Caco-2 (cell line): ENCODE results near the gene P3R3URF. TPM values are rescaled to one million over a fixed set of nuclear protein-coding genes. Genes with fewer than 3 reads are reported as not detected.
A peak's percentile ranks its signal among the peaks of the same experiment; 100 is the strongest.

Source experiments
- BruUV-seq: library from RNA; stranded (reverse); fragments of 400-500 nt; replicated peaks from 2 replicates; lab custom pipeline; 2021; lab: Mats Ljungman, UMichigan
- CTCF ChIA-PET: fragments of 300-600 bp; sonication (Branson Sonifier 250); formaldehyde crosslinking; loops from one replicate; lab custom pipeline; 2022; ENCODE audit warnings: antibody characterized with exemption; lab: Charles Lee
- POLR2A ChIA-PET: fragments of 300-600 bp; sonication (Branson Sonifier 250); formaldehyde crosslinking; loops from one replicate; lab custom pipeline; 2022; ENCODE audit warnings: antibody characterized with exemption; lab: Charles Lee
- DNase-seq, 2 experiments: peaks; one replicate each; pipeline versions ENCODE4 v3.0.0 to v3.0.0-alpha.2; 2020 to 2022
- H3K27me3 ChIP-seq: replicated peaks from 2 replicates; pipeline ENCODE4 v1.6.0; 2011; ENCODE audit warnings: low read length; ENCODE audit not compliant: control insufficient read depth, insufficient read depth
- H3K36me3 ChIP-seq: 2 replicates; pipeline ENCODE4 v1.5.1; 2011; ENCODE audit warnings: low read length; ENCODE audit not compliant: control insufficient read depth, insufficient read depth
- H3K4me1 ChIP-seq: fragments of 250-450 bp; sonication (Bioruptor Pico); 2 replicates; pipeline ENCODE4 v1.5.1; 2020; ENCODE audit warnings: mild to moderate bottlenecking
- H3K4me3 ChIP-seq: 2 replicates; pipeline ENCODE4 v1.5.1; 2011; ENCODE audit warnings: low read depth, mild to moderate bottlenecking, control low read depth, low read length
- H3K9me3 ChIP-seq: fragments of 250-450 bp; sonication (Bioruptor Pico); 2 replicates; pipeline ENCODE4 v1.5.1; 2020; ENCODE audit warnings: mild to moderate bottlenecking, moderate library complexity
- H3K27ac Mint-ChIP-seq: one replicate; pipeline ENCODE4 v1.8.0; 2022; ENCODE audit warnings: mixed read lengths; ENCODE audit not compliant: unreplicated experiment
- H3K27me3 Mint-ChIP-seq: one replicate; pipeline ENCODE4 v1.8.0; 2022; ENCODE audit warnings: mixed read lengths; ENCODE audit not compliant: insufficient read depth, unreplicated experiment
- H3K36me3 Mint-ChIP-seq: one replicate; pipeline ENCODE4 v1.8.0; 2022; ENCODE audit warnings: mild to moderate bottlenecking, mixed read lengths; ENCODE audit not compliant: insufficient read depth, unreplicated experiment
- H3K4me1 Mint-ChIP-seq: one replicate; pipeline ENCODE4 v1.8.0; 2022; ENCODE audit warnings: low read depth, mixed read lengths; ENCODE audit not compliant: unreplicated experiment
- H3K4me3 Mint-ChIP-seq: one replicate; pipeline ENCODE4 v1.8.0; 2022; ENCODE audit warnings: mild to moderate bottlenecking, moderate library complexity, mixed read lengths; ENCODE audit not compliant: unreplicated experiment
- H3K9me3 Mint-ChIP-seq: one replicate; pipeline ENCODE4 v1.8.0; 2022; ENCODE audit warnings: mixed read lengths; ENCODE audit not compliant: unreplicated experiment
- intact Hi-C: fragments of 100-400 bp; cut with micrococcal nuclease; formaldehyde crosslinking; loops from one replicate; pipeline ENCODE4 v1.10.0; 2022; ENCODE audit not compliant: unreplicated experiment
- total RNA-seq: library from RNA; stranded (reverse); gene quantifications from 2 replicates; pipeline ENCODE4 v1.2.3, GENCODE V29; 2022
- TF ChIP-seq, protein P1 (sequence below), 2 experiments: fragments of 200-600 bp in 1 of 2; IDR thresholded peaks; 1 replicate in 1 of 2; 2 replicates in 1 of 2; pipeline versions ENCODE4 v1.5.1 to v1.8.0; 2011 to 2022; ENCODE audit warnings: antibody characterized with exemption in 1 of 2, control low read depth in 1 of 2, inconsistent platforms in 1 of 2, low read depth in 1 of 2, low read length in 1 of 2, mild to moderate bottlenecking in 1 of 2, moderate library complexity in 1 of 2; ENCODE audit not compliant: insufficient read depth in 1 of 2, severe bottlenecking in 1 of 2, unreplicated experiment in 1 of 2

The P3R3URF gene
- total RNA-seq, 1 experiment from 2014 or later = not detected

DNA sequence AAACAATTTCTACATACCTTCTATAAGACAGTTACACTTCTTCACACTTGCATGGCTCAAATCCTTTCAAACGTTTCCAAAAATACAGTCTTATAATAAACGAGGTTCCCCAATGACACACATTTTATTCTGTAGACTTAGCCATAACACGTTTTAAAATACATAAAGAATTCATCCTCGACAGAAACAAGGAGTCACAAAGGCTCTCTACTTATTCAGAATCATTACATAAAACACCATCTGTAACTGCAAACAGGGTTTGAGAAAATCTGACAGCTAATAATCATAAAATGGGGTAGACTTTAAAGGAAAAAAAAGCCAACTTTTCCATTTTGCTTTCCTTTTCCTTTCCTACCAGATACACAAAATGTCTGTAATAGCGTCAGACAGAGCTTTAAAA is 45.7 kb downstream of the P3R3URF start:
- Mint-ChIP-seq H3K27me3 (no peaks in the 10 kb centered on the region), H3K27ac (no peak overlapping the region), H3K4me3 (peak overlapping the region; percentile 100), H3K9me3 (no peaks in the 10 kb centered on the region), H3K4me1 (no peaks in the 10 kb centered on the region), H3K36me3 (peaks cover 14% of the 10 kb centered on the region)
- Histone ChIP-seq H3K4me3 (no peak overlapping the region; the same call in 1 of the 2 replicates), H3K9me3 (no peaks in the 10 kb centered on the region), H3K36me3 (no peaks in the 10 kb centered on the region), H3K4me1 (no peaks in the 10 kb centered on the region), H3K27me3 (no peaks in the 10 kb centered on the region)
- intact Hi-C loops = no loop called here
- no TSS peak for BruUV-seq
- TF ChIP-seq, protein P1, sequence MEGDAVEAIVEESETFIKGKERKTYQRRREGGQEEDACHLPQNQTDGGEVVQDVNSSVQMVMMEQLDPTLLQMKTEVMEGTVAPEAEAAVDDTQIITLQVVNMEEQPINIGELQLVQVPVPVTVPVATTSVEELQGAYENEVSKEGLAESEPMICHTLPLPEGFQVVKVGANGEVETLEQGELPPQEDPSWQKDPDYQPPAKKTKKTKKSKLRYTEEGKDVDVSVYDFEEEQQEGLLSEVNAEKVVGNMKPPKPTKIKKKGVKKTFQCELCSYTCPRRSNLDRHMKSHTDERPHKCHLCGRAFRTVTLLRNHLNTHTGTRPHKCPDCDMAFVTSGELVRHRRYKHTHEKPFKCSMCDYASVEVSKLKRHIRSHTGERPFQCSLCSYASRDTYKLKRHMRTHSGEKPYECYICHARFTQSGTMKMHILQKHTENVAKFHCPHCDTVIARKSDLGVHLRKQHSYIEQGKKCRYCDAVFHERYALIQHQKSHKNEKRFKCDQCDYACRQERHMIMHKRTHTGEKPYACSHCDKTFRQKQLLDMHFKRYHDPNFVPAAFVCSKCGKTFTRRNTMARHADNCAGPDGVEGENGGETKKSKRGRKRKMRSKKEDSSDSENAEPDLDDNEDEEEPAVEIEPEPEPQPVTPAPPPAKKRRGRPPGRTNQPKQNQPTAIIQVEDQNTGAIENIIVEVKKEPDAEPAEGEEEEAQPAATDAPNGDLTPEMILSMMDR (IDR thresholded peaks at IDR 0.05; ENCODE audit: insufficient read depth in 1 of 2, low read depth in 1 of 2, low read length in 1 of 2, severe bottlenecking in 1 of 2, unreplicated experiment in 1 of 2) = no peak
- POLR2A ChIA-PET = no interaction called here
- CTCF ChIA-PET = no interaction called here
- no peak for DNase-seq

DNA sequence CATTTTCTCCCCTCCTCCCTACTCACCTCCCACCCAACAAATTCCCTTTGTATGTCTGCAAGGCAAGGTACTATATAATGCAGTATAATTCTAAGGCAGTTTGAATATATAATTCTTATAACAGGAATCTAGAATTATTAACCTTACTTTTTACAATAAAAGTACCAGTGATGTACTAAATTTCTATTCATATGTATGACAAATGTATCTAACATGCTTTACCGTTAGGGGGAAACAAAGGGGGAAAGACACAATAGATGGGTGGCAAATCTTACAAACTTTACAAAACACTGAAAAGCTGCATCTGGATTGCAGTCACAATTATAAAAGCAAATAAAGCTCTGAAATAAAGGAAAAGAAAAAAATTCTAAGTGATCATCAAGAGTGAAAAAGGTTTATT is 46.2 kb downstream of the P3R3URF start:
- intact Hi-C loops = no loop called here
- Mint-ChIP-seq H3K27ac (no peak overlapping the region), H3K27me3 (no peaks in the 10 kb centered on the region), H3K9me3 (no peaks in the 10 kb centered on the region), H3K36me3 (peaks cover 14% of the 10 kb centered on the region), H3K4me3 (peak overlapping the region; percentile 100), H3K4me1 (no peaks in the 10 kb centered on the region)
- H3K9me3 ChIP-seq = no peaks in the 10 kb centered on the region
- H3K4me3 ChIP-seq = no peak overlapping the region
- no peaks in the 10 kb centered on the region for H3K4me1 ChIP-seq
- no peaks in the 10 kb centered on the region for H3K36me3 ChIP-seq
- no peaks in the 10 kb centered on the region for H3K27me3 ChIP-seq
- POLR2A ChIA-PET = interaction anchor here (0.6 kb wide), 1 partner anchor 37 kb away, joined by 3 read pairs; no protein-coding TSS in a partner anchor
- TF ChIP-seq, protein P1 (IDR thresholded peaks at IDR 0.05; ENCODE audit: insufficient read depth in 1 of 2, low read depth in 1 of 2, low read length in 1 of 2, severe bottlenecking in 1 of 2, unreplicated experiment in 1 of 2) = no peak
- CTCF ChIA-PET = no interaction called here
- no TSS peak for BruUV-seq
- no peak for DNase-seq

DNA sequence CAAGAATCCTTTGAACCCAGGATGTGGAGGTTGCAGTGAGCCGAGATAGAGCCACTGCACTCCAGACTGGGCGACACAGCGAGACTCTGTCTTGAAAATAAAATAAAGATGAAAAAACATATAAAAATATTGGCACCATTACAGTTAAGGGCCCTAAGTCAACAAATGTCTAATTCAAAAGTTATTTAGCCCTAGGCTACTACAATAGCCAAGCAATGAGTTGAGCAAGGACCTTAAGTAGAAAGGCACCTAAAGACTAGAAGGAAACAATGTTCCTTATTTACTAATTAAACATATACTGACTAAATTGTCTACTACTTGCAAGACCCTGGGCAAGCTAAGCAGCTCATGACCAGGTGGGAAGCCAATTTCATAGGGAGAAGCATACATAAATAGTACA is 47.9 kb downstream of the P3R3URF start:
- H3K27me3 ChIP-seq = no peaks in the 10 kb centered on the region

More for the DNA sequence above, 47.9 kb downstream of the P3R3URF start:
- Mint-ChIP-seq H3K36me3 (peaks cover 14% of the 10 kb centered on the region), H3K27me3 (no peaks in the 10 kb centered on the region), H3K9me3 (no peaks in the 10 kb centered on the region), H3K4me3 (no peak overlapping the region), H3K4me1 (no peaks in the 10 kb centered on the region), H3K27ac (no peak overlapping the region)
- TF ChIP-seq, protein P1 (IDR thresholded peaks at IDR 0.05; ENCODE audit: insufficient read depth in 1 of 2, low read depth in 1 of 2, low read length in 1 of 2, severe bottlenecking in 1 of 2, unreplicated experiment in 1 of 2) = no peak
- ChIA-PET CTCF (no interaction called here), POLR2A (no interaction called here)
- Histone ChIP-seq H3K4me1 (no peaks in the 10 kb centered on the region), H3K9me3 (no peaks in the 10 kb centered on the region), H3K36me3 (no peaks in the 10 kb centered on the region), H3K4me3 (no peak overlapping the region)
- no peak for DNase-seq
- no TSS peak for BruUV-seq
- intact Hi-C loops = no loop called here

Other genes starting within 250 kb of the P3R3URF start
- 2.2 and 3.6 TPM in 2 replicates for gene PIK3R3, start 43.9 kb downstream of the P3R3URF start, total RNA-seq
- 0.34 and 0.44 TPM in 2 replicates for gene TSPAN1, start 1.4 kb downstream of the P3R3URF start, total RNA-seq
- 34.9 TPM in 2 replicates for gene POMGNT1, start 21.9 kb upstream of the P3R3URF start, total RNA-seq
- not detected in 2 replicates for gene LURAP1, start 26.8 kb upstream of the P3R3URF start, total RNA-seq
- gene RAD54L, start 71.3 kb upstream of the P3R3URF start, total RNA-seq = 29.1 and 30.6 TPM in 2 replicates
- 41.7 and 43.5 TPM in 2 replicates for gene LRRC41, start 127.1 kb upstream of the P3R3URF start, total RNA-seq
- gene UQCRH, start 127.2 kb upstream of the P3R3URF start, total RNA-seq = 277 and 320 TPM in 2 replicates
- gene NSUN4, start 164.3 kb upstream of the P3R3URF start, total RNA-seq = 21.4 and 21.8 TPM in 2 replicates
- 29.1 and 30.9 TPM in 2 replicates for gene FAAH, start 217.8 kb upstream of the P3R3URF start, total RNA-seq